A549 treated with AZD9567 at 1 μM for 4 hours (cell line): ENCODE measurements around the gene CHRM4. TPM values are rescaled to one million over a fixed set of nuclear protein-coding genes. Genes with fewer than 3 reads are reported as not detected.

Source experiments
- total RNA-seq: library from RNA; stranded (reverse); fragments of 200-300 nt; extraction: Qiagen RNA extraction; gene quantifications from 5 replicates; pipeline ENCODE4 v1.2.3, GENCODE V29; 2022; ENCODE audit not compliant: insufficient read depth

The CHRM4 gene
- total RNA-seq, result 0.45 to 1.4 TPM (median 0.63 TPM) in 5 replicates

DNA sequence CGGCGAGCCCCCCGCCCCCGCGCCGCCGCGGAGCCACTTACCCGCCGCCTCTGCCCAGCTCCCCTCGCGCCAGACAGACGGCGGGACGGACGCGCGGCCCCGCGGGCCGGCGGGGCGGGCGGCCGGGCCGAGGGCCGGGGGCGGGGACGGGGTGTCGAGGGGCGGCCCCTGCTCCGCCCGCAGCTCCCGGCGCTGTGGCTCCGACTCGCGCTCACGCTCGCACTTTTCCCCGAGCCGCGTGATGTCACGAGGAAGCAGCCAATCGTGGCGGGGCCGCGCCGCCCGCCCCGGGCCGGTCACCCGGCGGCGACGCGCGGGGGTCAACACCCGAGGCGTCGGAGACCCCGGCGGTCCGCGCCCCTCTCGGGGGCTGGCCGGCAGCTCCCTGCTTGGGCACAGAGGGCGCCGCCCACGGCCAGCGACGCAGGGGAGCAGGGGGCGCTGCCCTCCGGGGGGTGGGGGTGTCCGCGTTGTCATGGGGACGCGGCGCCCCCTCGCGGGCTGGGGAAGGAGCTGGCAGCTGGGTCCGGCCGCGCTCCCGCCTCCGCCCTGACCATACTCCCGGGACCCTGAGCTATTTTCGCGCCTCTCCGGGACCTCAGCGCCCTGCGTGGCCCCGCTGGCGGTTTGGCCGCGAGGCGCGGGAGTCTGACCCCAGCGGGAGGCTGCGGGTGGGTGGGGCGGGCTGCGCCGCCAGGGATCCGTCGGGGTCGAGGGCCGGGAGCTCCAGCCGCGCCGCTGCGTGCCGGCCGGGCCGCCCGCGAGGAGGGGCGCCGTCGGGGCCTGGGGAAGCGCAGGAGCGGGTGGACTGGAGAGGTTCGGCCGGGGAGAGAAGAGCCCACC, at the start of gene CHRM4:
TSS of gene CHRM4 (minus strand) at position 199 of the 843 bp plus-strand sequence. CDS start 5,219 bp downstream, outside the sequence.

DNA sequence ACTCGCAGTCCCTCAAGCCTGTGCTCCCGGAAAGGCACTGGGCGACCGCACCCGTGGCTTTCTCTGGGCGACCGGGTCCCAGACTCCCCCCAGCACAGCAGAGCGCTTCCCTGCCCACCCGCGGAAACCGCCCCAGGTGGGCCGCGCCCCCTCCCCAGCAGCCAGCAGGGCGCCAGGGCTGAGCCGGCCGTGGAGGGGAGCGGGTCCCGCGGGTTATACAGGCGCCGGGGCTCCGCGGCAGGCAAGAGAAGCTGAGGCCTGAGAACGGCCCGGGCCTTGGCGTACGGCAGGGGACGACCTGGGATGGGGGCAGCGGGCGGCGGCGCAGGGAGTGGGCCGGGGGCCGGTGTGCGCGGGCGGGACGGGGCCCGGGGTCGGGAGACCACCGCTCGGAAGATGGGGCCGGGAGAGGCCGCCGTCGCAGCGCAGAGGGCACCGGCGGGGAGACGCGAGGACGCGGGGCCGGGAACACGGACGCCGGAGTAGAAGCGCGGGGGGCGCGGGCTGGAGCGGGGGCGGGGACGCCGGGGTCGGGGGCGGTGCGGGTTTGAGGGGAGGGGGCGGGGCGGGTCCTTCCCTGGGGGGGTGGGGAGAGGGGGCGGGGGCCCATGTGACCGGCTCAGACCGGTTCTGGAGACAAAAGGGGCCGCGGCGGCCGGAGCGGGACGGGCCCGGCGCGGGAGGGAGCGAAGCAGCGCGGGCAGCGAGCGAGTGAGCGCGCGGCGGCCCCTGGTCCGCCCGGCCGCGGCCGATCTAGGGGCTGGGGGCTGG, 10.3 kb downstream of the CHRM4 start, which contains the start of gene MDK:
TSS of gene MDK (plus strand) at position 622 of the 771 bp plus-strand sequence. CDS start 389 bp downstream, outside the sequence.

GRCh38 chr11:46346886-46347636, 44.5 kb downstream of the CHRM4 start, which contains the start of gene DGKZ:
Gene DGKZ (plus strand): TSS chr11:46347463. CDS start chr11:46347660, 197 bp downstream.

Other genes starting within 250 kb of the CHRM4 start
- 2.9 to 6.3 TPM (median 3.3 TPM) in 5 replicates for gene CREB3L1, start 114.1 kb downstream of the CHRM4 start, total RNA-seq
- gene DGKZ, start 44.3 kb downstream of the CHRM4 start, total RNA-seq, result 34.8 to 53.0 TPM (median 51.7 TPM) in 5 replicates
- gene MDK, start 10.1 kb downstream of the CHRM4 start, total RNA-seq, result 18.1 to 24.5 TPM (median 18.9 TPM) in 5 replicates
- gene AMBRA1, start 202.2 kb upstream of the CHRM4 start, total RNA-seq, result 15.8 to 29.3 TPM (median 16.3 TPM) in 5 replicates
- gene HARBI1, start 225.5 kb upstream of the CHRM4 start, total RNA-seq, result 4.9 to 5.5 TPM (median 5.2 TPM) in 5 replicates
- 34.2 to 58.2 TPM (median 56.4 TPM) in 5 replicates for gene ATG13, start 225.8 kb upstream of the CHRM4 start, total RNA-seq